Mucosa of descending colon (tissue), 3 donors: Measurements from ENCODE around the gene AIP. TPM values are rescaled to one million over a fixed set of nuclear protein-coding genes. Genes with fewer than 3 reads are reported as not detected.

ENCODE experiments used
- ATAC-seq: fragments of 200-7000 bp; cut with Tn5 transposase; one replicate; pipeline ENCODE4 v1.9.1; 2020; ENCODE audit warnings: mild to moderate bottlenecking, moderate library complexity
- DNase-seq, 3 donors: peaks; one replicate each; pipeline ENCODE4 v3.0.0-alpha.2; 2020
- H3K36me3 ChIP-seq: fragments of 200-600 bp; one replicate; pipeline ENCODE4 v1.8.0; 2021; ENCODE audit warnings: low read depth, mild to moderate bottlenecking
- H3K4me1 ChIP-seq: fragments of 200-600 bp; one replicate; pipeline ENCODE4 v1.8.0; 2021; ENCODE audit warnings: low read depth, mild to moderate bottlenecking
- H3K4me3 ChIP-seq: fragments of 200-600 bp; one replicate; pipeline ENCODE4 v1.8.0; 2021; ENCODE audit warnings: mild to moderate bottlenecking
- H3K9me3 ChIP-seq: fragments of 200-600 bp; one replicate; pipeline ENCODE4 v1.8.0; 2021; ENCODE audit warnings: mild to moderate bottlenecking
- intact Hi-C, 2 donors: fragments of 100-400 bp; cut with DNase I in 1 of 2; cut with micrococcal nuclease in 1 of 2; formaldehyde crosslinking; loops; one replicate each; pipeline versions ENCODE4 v1.11.0 to v1.11.1; 2022; cut with DNase I, micrococcal nuclease
- microRNA-seq: library from miRNA; unstranded; fragments of <30 nt; microRNA quantifications from one replicate; pipeline ENCODE4, GENCODE V29; 2019
- total RNA-seq, 3 donors: library from RNA; stranded (reverse); fragmentation: NEBNext Ultra II Directional in 2 of 3; extraction: Animal tissue kit (Norgen Biotek cat#: 25700) in 2 of 3; gene quantifications; one replicate each; pipeline versions ENCODE4 v1.2.1 to v1.2.4, GENCODE V29; 2021 to 2023
- TF ChIP-seq, protein P1 (sequence below): fragments of 200-600 bp; IDR thresholded peaks from one replicate; pipeline ENCODE4 v1.8.0; 2022; ENCODE audit warnings: antibody characterized with exemption, mild to moderate bottlenecking
- donor health status: DM: no; HTN: no; CAD: no; lungs with moderate emphysema.
- donor health status: DM: no; HTN: no; CAD: no.
- donor health status: DM: no; HTN: yes; CAD: no.

Gene AIP
- total RNA-seq, 3 donors from 2014 or later: 33.7 to 84.9 (median 52.2) TPM

DNA sequence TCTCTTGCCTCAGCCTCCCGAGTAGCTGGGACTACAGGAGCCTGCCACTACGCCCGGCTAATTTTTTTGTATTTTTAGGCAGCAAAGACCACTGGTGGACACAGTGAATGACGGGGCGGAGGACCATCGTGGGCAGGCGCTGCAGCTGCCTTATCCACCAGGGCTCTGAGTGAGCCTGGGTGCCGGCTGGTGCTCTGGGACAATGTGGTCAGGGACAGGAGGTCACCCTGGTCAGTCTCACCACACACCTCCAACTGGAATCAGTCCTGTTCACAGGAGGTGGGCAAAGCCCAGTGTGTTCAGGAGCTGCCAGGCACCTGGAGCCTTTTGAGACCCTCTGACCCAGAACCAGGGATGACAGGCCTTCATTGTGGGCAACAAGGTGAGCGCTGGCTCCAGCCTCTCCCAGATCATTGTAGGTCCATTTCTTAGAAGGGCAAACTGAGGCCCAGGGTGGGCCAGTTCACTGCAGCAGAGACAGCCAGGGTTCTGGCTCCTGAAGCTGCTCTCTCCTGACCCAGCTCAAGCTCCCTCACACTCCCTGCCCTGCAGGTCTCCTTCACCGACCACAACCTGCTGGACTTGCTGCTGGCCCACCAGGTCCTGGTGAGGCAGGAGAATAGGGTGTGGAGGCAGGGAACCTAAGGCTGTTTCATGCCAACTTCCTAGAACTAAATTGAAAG lies 56.1 kb downstream of the AIP start:
- ATAC-seq: no peak
- TF ChIP-seq, protein P1, sequence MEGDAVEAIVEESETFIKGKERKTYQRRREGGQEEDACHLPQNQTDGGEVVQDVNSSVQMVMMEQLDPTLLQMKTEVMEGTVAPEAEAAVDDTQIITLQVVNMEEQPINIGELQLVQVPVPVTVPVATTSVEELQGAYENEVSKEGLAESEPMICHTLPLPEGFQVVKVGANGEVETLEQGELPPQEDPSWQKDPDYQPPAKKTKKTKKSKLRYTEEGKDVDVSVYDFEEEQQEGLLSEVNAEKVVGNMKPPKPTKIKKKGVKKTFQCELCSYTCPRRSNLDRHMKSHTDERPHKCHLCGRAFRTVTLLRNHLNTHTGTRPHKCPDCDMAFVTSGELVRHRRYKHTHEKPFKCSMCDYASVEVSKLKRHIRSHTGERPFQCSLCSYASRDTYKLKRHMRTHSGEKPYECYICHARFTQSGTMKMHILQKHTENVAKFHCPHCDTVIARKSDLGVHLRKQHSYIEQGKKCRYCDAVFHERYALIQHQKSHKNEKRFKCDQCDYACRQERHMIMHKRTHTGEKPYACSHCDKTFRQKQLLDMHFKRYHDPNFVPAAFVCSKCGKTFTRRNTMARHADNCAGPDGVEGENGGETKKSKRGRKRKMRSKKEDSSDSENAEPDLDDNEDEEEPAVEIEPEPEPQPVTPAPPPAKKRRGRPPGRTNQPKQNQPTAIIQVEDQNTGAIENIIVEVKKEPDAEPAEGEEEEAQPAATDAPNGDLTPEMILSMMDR: no peak
- no peak for DNase-seq
- no peak overlapping the region for H3K4me3 ChIP-seq
- peaks cover 10% of the 10 kb centered on the region for H3K9me3 ChIP-seq
- H3K4me1 ChIP-seq: peaks cover 13% of the 10 kb centered on the region
- H3K36me3 ChIP-seq: no peaks in the 10 kb centered on the region
- intact Hi-C loops: no loop called here

DNA sequence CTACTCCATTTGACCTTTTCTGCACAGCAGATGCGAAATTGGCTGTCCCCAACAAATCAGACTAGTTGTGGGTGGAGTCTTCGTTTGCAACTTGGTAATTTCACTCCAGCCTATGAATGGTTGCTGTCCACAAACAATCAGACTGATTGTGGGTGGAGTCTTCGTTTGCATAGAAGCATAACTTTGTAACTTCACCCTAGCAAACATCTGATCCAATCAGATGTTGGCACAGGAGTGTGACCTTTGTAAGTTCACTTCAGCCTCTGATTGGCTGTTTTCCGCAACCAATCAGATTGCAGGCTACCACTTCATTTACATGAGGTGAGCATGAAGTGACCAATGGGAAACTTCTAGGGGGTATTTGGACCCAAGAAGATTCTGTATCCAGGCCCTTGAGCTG lies 56.7 kb downstream of the AIP start:
- TF ChIP-seq, protein P1: no peak
- H3K36me3 ChIP-seq: no peaks in the 10 kb centered on the region
- peaks cover 17% of the 10 kb centered on the region for H3K4me1 ChIP-seq
- DNase-seq: no peak
- peaks cover 4% of the 10 kb centered on the region for H3K9me3 ChIP-seq
- no peak overlapping the region for H3K4me3 ChIP-seq
- ATAC-seq: peak; percentile 48
- intact Hi-C loops: no loop called here

Small RNAs within 50 kb of the gene (microRNA-seq; reads per million reads assigned to microRNA genes)
- gene MIR6752: not detected

Other genes starting within 250 kb of the AIP start
- gene GRK2, start 216.6 kb upstream of the AIP start, total RNA-seq: 100 to 1,000 TPM in 2 of 3 donors, 10 to 100 TPM in 1; 86.8 to 114 (median 106) TPM
- 10 to 100 TPM; 20.0 to 46.3 (median 26.7) TPM for gene ANKRD13D, start 193.7 kb upstream of the AIP start, total RNA-seq
- gene SSH3, start 179.5 kb upstream of the AIP start, total RNA-seq: 10 to 100 TPM; 55.8 to 87.0 (median 57.6) TPM
- 100 to 1,000 TPM; 130 to 266 (median 201) TPM for gene POLD4, start 129.5 kb upstream of the AIP start, total RNA-seq
- 1 to 10 TPM; 2.2 to 3.0 (median 2.7) TPM for gene CLCF1, start 109.4 kb upstream of the AIP start, total RNA-seq
- 10 to 100 TPM; 27.9 to 39.3 (median 29.1) TPM for gene RAD9A, start 91.0 kb upstream of the AIP start, total RNA-seq
- 100 to 1,000 TPM; 130 to 239 (median 209) TPM for gene PPP1CA, start 81.2 kb upstream of the AIP start, total RNA-seq
- gene TBC1D10C, start 78.9 kb upstream of the AIP start, total RNA-seq: 1 to 10 TPM; 5.0 to 8.4 (median 5.3) TPM
- under 1 TPM; 0.26 to 0.89 (median 0.70) TPM for gene CARNS1, start 67.3 kb upstream of the AIP start, total RNA-seq
- gene RPS6KB2, start 54.5 kb upstream of the AIP start, total RNA-seq: 10 to 100 TPM; 43.1 to 51.6 (median 45.4) TPM
- gene PTPRCAP, start 45.3 kb upstream of the AIP start, total RNA-seq: 10 to 100 TPM in 2 of 3 donors, 1 to 10 TPM in 1; 7.2 to 13.6 (median 10.0) TPM
- gene CORO1B, start 39.5 kb upstream of the AIP start, total RNA-seq: 100 to 1,000 TPM; 133 to 240 (median 184) TPM
- not detected for gene GPR152, start 30.3 kb upstream of the AIP start, total RNA-seq
- gene CABP4, start 27.7 kb upstream of the AIP start, total RNA-seq: 1 to 10 TPM in 2 of 3 donors, under 1 TPM in 1; 0.95 to 1.9 (median 1.2) TPM
- gene TMEM134, start 13.8 kb upstream of the AIP start, total RNA-seq: 10 to 100 TPM; 44.7 to 82.2 (median 60.9) TPM
- 100 to 1,000 TPM in 1 of 3 donors, 10 to 100 TPM in 2; 59.6 to 104 (median 83.7) TPM for gene PITPNM1, start 22.3 kb downstream of the AIP start, total RNA-seq
- gene CDK2AP2, start 25.1 kb downstream of the AIP start, total RNA-seq: 10 to 100 TPM; 63.5 to 81.3 (median 79.3) TPM
- gene CABP2, start 40.4 kb downstream of the AIP start, total RNA-seq: not detected
- 100 to 1,000 TPM; 284 to 441 (median 325) TPM for gene GSTP1, start 100.8 kb downstream of the AIP start, total RNA-seq
- 100 to 1,000 TPM; 248 to 349 (median 311) TPM for gene NDUFV1, start 123.9 kb downstream of the AIP start, total RNA-seq
- gene NUDT8, start 146.9 kb downstream of the AIP start, total RNA-seq: 10 to 100 TPM; 17.3 to 34.6 (median 23.1) TPM
- 10 to 100 TPM in 1 of 3 donors, 1 to 10 TPM in 2; 3.7 to 19.1 (median 9.6) TPM for gene TBX10, start 156.7 kb downstream of the AIP start, total RNA-seq
- gene ACY3, start 167.7 kb downstream of the AIP start, total RNA-seq: 10 to 100 TPM in 2 of 3 donors, 1 to 10 TPM in 1; 3.3 to 14.6 (median 14.1) TPM
- gene ALDH3B2, start 191.6 kb downstream of the AIP start, total RNA-seq: under 1 TPM in 2 of 3 donors, not detected in 1; 0.29 to 0.48 TPM